ENCODE measurements around the gene TMEM178B. TPM values are rescaled to one million over a fixed set of nuclear protein-coding genes. Genes with fewer than 3 reads are reported as not detected.

Gene TMEM178B
- polyA plus RNA-seq, 1 donor (not counting 4 experiments of a cell fraction or from before 2014, with no cell fraction given), result not detected

DNA sequence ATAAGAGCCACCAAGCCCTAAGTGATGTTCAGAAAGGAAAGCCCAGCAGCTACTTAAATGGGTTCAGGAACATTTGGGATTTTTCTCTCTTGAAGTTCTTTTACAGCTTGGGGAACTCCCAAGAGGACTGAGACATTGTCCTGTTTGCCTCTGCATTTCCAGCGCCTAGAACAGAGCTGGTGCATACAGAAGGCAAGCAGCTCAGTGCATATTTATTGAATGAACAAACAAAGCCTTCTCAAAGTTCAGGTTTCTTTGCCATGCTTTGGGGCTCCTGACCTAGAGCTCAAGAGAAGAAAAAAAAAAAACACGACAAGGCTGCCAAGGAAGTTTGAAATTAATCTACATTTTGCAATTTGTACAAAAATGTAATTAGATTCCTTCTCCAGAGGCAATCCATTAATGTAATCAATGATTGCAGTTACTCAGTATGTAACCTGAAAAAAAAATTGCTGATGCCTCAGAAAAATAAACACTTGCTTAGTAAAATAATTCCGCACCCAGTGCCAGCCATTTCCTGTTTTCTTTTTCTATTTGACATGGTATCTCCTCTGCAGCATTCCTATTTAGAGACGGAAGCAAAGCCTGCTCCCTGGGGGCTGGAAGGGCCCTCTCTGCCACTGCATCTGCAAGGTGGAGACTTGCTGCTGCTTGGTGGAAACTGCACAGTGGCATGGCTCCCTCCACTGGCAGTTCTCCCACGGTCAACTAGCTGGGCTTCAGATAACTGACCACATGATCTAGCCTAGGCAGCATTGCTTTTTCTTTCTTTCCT, 157.3 kb downstream of the TMEM178B start:
- no peak overlapping the region for H3K9ac ChIP-seq (ENCODE audit: control insufficient read depth, extremely low read depth, insufficient read depth, low read length)
- H4K20me1 ChIP-seq (ENCODE audit: control insufficient read depth, extremely low read depth, insufficient read depth, low read length), result no peaks in the 10 kb centered on the region
- FAIRE-seq, result no peak
- no peak overlapping the region for H3K27ac ChIP-seq (ENCODE audit: control insufficient read depth, insufficient read depth, low read length)
- no peaks in the 10 kb centered on the region for H3K27me3 ChIP-seq (ENCODE audit: control insufficient read depth, extremely low read depth, insufficient read depth, low read length)
- H3K4me3 ChIP-seq (ENCODE audit: control insufficient read depth in 2 of 3, extremely low read depth in 1 of 3, insufficient read depth in 2 of 3, low read depth in 1 of 3, low read length in 3 of 3), result no peak overlapping the region
- no peak overlapping the region for H3K4me2 ChIP-seq (ENCODE audit: control insufficient read depth, extremely low read depth, insufficient read depth, low read depth, low read length)
- peak in 2 of 3 experiments; percentile 15 to 39 for TF ChIP-seq CTCF (optimal IDR thresholded peaks at IDR 0.05 in 1 of 3, IDR thresholded peaks at IDR 0.05 in 1 of 3, conservative IDR thresholded peaks at IDR 0.05 in 1 of 3; ENCODE audit: extremely low read depth in 1 of 3, insufficient read depth in 2 of 3, low read length in 3 of 3)
- no peak for TF ChIP-seq EZH2 (IDR thresholded peaks at IDR 0.05; ENCODE audit: low read length)
- H3K4me1 ChIP-seq (ENCODE audit: control insufficient read depth, extremely low read depth, insufficient read depth, low read length), result no peaks in the 10 kb centered on the region
- H3K9me3 ChIP-seq (ENCODE audit: control insufficient read depth, low read depth, low read length), result no peaks in the 10 kb centered on the region
- H3K79me2 ChIP-seq (ENCODE audit: control insufficient read depth, insufficient read depth, low read length), result no peaks in the 10 kb centered on the region
- no peaks in the 10 kb centered on the region for H3K36me3 ChIP-seq (ENCODE audit: control insufficient read depth in 2 of 2, extremely low read depth in 1 of 2, insufficient read depth in 2 of 2, low read length in 2 of 2)
- no peak overlapping the region for H2AFZ ChIP-seq (ENCODE audit: control insufficient read depth, low read length)
- DNase-seq (ENCODE audit: low read depth, low spot score), result no peak
- dilution Hi-C loops (cut with MboI; ENCODE audit: extremely low pct_ligation_motif_present, low sequenced_read_pairs), result no loop called here
- no peaks in the 10 kb centered on the region for H3K9me1 ChIP-seq (ENCODE audit: control insufficient read depth, extremely low read depth, insufficient read depth, low read length)

DNA sequence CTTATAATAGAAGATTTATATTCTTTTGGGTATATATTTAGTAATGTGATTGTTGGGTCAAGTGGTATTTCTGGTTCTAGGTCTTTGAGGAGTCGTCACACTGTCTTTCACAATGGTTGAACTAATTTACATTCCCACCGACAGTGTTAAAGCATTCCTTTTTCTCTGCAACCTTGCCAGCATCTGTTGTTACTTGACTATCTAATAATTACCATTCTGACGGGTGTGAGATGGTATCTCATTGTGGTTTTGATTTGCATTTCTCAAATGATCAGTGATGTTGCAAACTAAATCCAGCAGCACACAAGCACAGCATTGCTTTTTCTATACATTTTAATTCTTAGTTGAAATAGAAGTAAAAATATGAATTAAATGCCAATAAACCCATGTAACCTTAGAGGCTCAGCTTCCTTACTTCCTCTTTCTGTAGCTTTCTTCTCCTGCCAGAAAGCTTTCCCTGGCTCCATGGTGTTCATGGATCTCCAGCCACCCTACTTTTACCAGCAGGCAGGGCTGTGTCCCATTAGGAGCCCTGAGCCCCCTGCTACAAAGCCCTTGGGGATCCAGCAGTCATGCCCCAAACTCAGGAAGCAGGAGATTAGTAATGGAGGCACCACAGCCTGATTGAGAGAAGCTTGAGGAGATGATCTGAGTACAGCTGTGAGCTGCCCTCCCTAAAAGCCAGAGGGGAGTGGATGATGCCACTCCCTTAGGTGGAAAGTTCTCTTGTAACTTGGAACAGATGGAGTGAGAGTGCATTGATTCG, 158.6 kb downstream of the TMEM178B start:
- dilution Hi-C loops (cut with MboI; ENCODE audit: extremely low pct_ligation_motif_present, low sequenced_read_pairs), result no loop called here
- TF ChIP-seq EZH2 (IDR thresholded peaks at IDR 0.05; ENCODE audit: low read length) (no peak), CTCF (optimal IDR thresholded peaks at IDR 0.05 in 1 of 3, IDR thresholded peaks at IDR 0.05 in 1 of 3, conservative IDR thresholded peaks at IDR 0.05 in 1 of 3; ENCODE audit: extremely low read depth in 1 of 3, insufficient read depth in 2 of 3, low read length in 3 of 3) (no peak)
- no peak overlapping the region for H3K4me2 ChIP-seq (ENCODE audit: control insufficient read depth, extremely low read depth, insufficient read depth, low read depth, low read length)
- FAIRE-seq (no peak), DNase-seq (ENCODE audit: low read depth, low spot score) (no peak)
- no peaks in the 10 kb centered on the region for H4K20me1 ChIP-seq (ENCODE audit: control insufficient read depth, extremely low read depth, insufficient read depth, low read length)
- H3K27me3 ChIP-seq (ENCODE audit: control insufficient read depth, extremely low read depth, insufficient read depth, low read length), result no peaks in the 10 kb centered on the region
- H3K9me1 ChIP-seq (ENCODE audit: control insufficient read depth, extremely low read depth, insufficient read depth, low read length), result no peaks in the 10 kb centered on the region
- H3K36me3 ChIP-seq (ENCODE audit: control insufficient read depth in 2 of 2, extremely low read depth in 1 of 2, insufficient read depth in 2 of 2, low read length in 2 of 2), result no peaks in the 10 kb centered on the region
- no peaks in the 10 kb centered on the region for H3K4me1 ChIP-seq (ENCODE audit: control insufficient read depth, extremely low read depth, insufficient read depth, low read length)
- H3K9ac ChIP-seq (ENCODE audit: control insufficient read depth, extremely low read depth, insufficient read depth, low read length), result no peak overlapping the region
- H3K9me3 ChIP-seq (ENCODE audit: control insufficient read depth, low read depth, low read length), result no peaks in the 10 kb centered on the region
- H3K4me3 ChIP-seq (ENCODE audit: control insufficient read depth in 2 of 3, extremely low read depth in 1 of 3, insufficient read depth in 2 of 3, low read depth in 1 of 3, low read length in 3 of 3), result no peak overlapping the region
- H3K27ac ChIP-seq (ENCODE audit: control insufficient read depth, insufficient read depth, low read length), result no peak overlapping the region
- no peak overlapping the region for H2AFZ ChIP-seq (ENCODE audit: control insufficient read depth, low read length)
- H3K79me2 ChIP-seq (ENCODE audit: control insufficient read depth, insufficient read depth, low read length), result no peaks in the 10 kb centered on the region
